SK-MEL-5 (cell line): ENCODE results near the gene MAPK14. TPM values are rescaled to one million over a fixed set of nuclear protein-coding genes. Genes with fewer than 3 reads are reported as not detected.
"Not testable (repeated sequence)": the region's sequence is repeated elsewhere in the genome, so short reads cannot be mapped to it uniquely, and the experiment has no call there.

Source experiments
- DNase-seq: peaks from one replicate; pipeline ENCODE4 v3.0.0-alpha.2; 2016; ENCODE audit warnings: low read depth, low spot score
- in situ Hi-C: cut with HindIII; loops from 2 replicates; pipeline ENCODE4 v1.10.0; 2016; ENCODE audit warnings: low sequenced_read_pairs, high pct_unique_total_duplicates, low pct_unique_long_range_greater_than_20kb
- total RNA-seq: library from RNA; depleted of rRNA; stranded (reverse); fragments of >200 nt; shearing (Covaris generic); gene quantifications from 2 replicates; pipeline ENCODE4 v1.2.3, GENCODE V29; 2014

Gene MAPK14
- total RNA-seq, 1 experiment from 2014 or later = 28.2 TPM

GRCh38 chr6:36032261-36032660 lies 4.7 kb downstream of the MAPK14 start:
- in situ Hi-C loops = no loop called here
- no peak for DNase-seq

GRCh38 chr6:36033144-36033543 lies 5.5 kb downstream of the MAPK14 start:
- in situ Hi-C loops, DNase-seq: not testable (repeated sequence)

GRCh38 chr6:36033935-36034334 lies 6.3 kb downstream of the MAPK14 start:
- no peak for DNase-seq
- in situ Hi-C loops = no loop called here

GRCh38 chr6:36034441-36034840 lies 6.8 kb downstream of the MAPK14 start:
- no peak for DNase-seq
- in situ Hi-C loops = no loop called here

- in situ Hi-C loops = no loop called here
- DNase-seq = no peak
Measured at GRCh38 chr6:36035225-36035624, 7.6 kb downstream of the MAPK14 start.

- DNase-seq = no peak
- in situ Hi-C loops = no loop called here
Measured at GRCh38 chr6:36038120-36038876, 10.7 kb downstream of the MAPK14 start.

GRCh38 chr6:36039112-36039511 lies 11.5 kb downstream of the MAPK14 start:
- in situ Hi-C loops = no loop called here
- no peak for DNase-seq

- no peak for DNase-seq
- in situ Hi-C loops = no loop called here
Measured at GRCh38 chr6:36040958-36041357, 13.3 kb downstream of the MAPK14 start.

GRCh38 chr6:36042618-36043260 lies 15.1 kb downstream of the MAPK14 start:
- DNase-seq = no peak
- in situ Hi-C loops = no loop called here

GRCh38 chr6:36049582-36049981 lies 22.0 kb downstream of the MAPK14 start:
- in situ Hi-C loops = no loop called here
- no peak for DNase-seq

- in situ Hi-C loops = no loop called here
- DNase-seq = no peak
Measured at GRCh38 chr6:36050305-36050704, 22.7 kb downstream of the MAPK14 start.

- DNase-seq = no peak
- in situ Hi-C loops = no loop called here
Measured at GRCh38 chr6:36050947-36051710, 23.5 kb downstream of the MAPK14 start.

GRCh38 chr6:36052097-36052496 lies 24.5 kb downstream of the MAPK14 start:
- no peak for DNase-seq
- in situ Hi-C loops = no loop called here

GRCh38 chr6:36053878-36054277 lies 26.3 kb downstream of the MAPK14 start:
- in situ Hi-C loops = no loop called here

GRCh38 chr6:36054415-36054814 lies 26.8 kb downstream of the MAPK14 start:
- DNase-seq = no peak
- in situ Hi-C loops = no loop called here

More at GRCh38 chr6:36053878-36054277, 26.3 kb downstream of the MAPK14 start:
- DNase-seq = no peak

- DNase-seq = no peak
- in situ Hi-C loops = no loop called here
Measured at GRCh38 chr6:36054956-36055355, 27.3 kb downstream of the MAPK14 start.

GRCh38 chr6:36056178-36056577 lies 28.6 kb downstream of the MAPK14 start:
- in situ Hi-C loops = no loop called here
- no peak for DNase-seq

GRCh38 chr6:36061236-36061635 lies 33.6 kb downstream of the MAPK14 start:
- in situ Hi-C loops = no loop called here
- DNase-seq = no peak
